ENCODE data around the gene ARHGEF3. TPM values are rescaled to one million over a fixed set of nuclear protein-coding genes. Genes with fewer than 3 reads are reported as not detected.
"Not testable (repeated sequence)": the region's sequence is repeated elsewhere in the genome, so short reads cannot be mapped to it uniquely, and the experiment has no call there.

ARHGEF3 gene
- total and polyA plus RNA-seq, 4 donors: 10.4 to 40.9 (median 21.0) TPM

- DNase-seq (no peak), ATAC-seq (ENCODE audit: insufficient read depth, low FRiP score) (no peak)
- no peaks in the 10 kb centered on the region for H3K27me3 ChIP-seq (ENCODE audit: control insufficient read depth in 3 of 3, insufficient read depth in 3 of 3, low read length in 2 of 3)
- no peak overlapping the region for H3K9ac ChIP-seq (ENCODE audit: insufficient read depth in 1 of 2, low read length in 2 of 2)
- peaks cover 0 to 6% (median 2%) of the 10 kb centered on the region in 4 donors for H3K36me3 ChIP-seq (ENCODE audit: control insufficient read depth in 4 of 4, insufficient read depth in 4 of 4, low read length in 4 of 4)
- no peak overlapping the region for H3K4me3 ChIP-seq
- H3K27ac ChIP-seq (ENCODE audit: low read depth in 1 of 2, low read length in 1 of 2): no peak overlapping the region
- H3K9me3 ChIP-seq (ENCODE audit: control insufficient read depth in 4 of 4, insufficient read depth in 3 of 4, low read length in 3 of 4): no peaks in the 10 kb centered on the region
- no peaks in the 10 kb centered on the region for H3K4me1 ChIP-seq (ENCODE audit: control insufficient read depth in 5 of 5, insufficient read depth in 5 of 5, low read length in 5 of 5)
- TF ChIP-seq CTCF (IDR thresholded peaks at IDR 0.05; ENCODE audit: control extremely low read depth, extremely low read depth): no peak
Observed at GRCh38 chr3:56720849-56721248, 80.9 kb downstream of the ARHGEF3 start.

DNA sequence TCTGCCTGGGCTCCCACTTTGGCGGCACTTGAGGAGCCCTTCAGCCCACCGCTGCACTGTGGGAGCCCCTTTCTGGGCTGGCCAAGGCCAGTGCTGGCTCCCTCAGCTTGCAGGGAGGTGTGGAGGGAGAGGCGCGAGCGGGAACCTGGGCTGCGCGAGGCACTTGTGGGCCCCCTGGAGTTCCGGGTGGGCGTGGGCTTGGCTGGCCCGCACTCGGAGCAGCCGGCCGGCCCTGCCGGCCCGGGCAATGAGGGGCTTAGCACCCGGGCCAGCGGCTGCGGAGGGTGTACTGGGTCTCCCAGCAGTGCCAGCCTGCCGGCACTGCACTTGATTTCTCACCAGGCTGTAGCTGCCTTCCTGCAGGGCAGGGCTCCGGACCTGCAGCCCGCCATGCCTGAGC is 82.9 kb downstream of the ARHGEF3 start:
- H3K9me3 ChIP-seq (ENCODE audit: control insufficient read depth in 4 of 4, insufficient read depth in 3 of 4, low read length in 3 of 4); H3K9ac ChIP-seq (ENCODE audit: insufficient read depth in 1 of 2, low read length in 2 of 2); H3K36me3 ChIP-seq (ENCODE audit: control insufficient read depth in 4 of 4, insufficient read depth in 4 of 4, low read length in 4 of 4); H3K4me1 ChIP-seq (ENCODE audit: control insufficient read depth in 5 of 5, insufficient read depth in 5 of 5, low read length in 5 of 5); ATAC-seq (ENCODE audit: insufficient read depth, low FRiP score); H3K27me3 ChIP-seq (ENCODE audit: control insufficient read depth in 3 of 3, insufficient read depth in 3 of 3, low read length in 2 of 3); H3K4me3 ChIP-seq; H3K27ac ChIP-seq (ENCODE audit: low read depth in 1 of 2, low read length in 1 of 2); DNase-seq: not testable (repeated sequence)
- WGBS, 2 donors: 98 to 100% methylated on average over 17 to 21 of the region's 21 CpGs

- H3K36me3 ChIP-seq (ENCODE audit: control insufficient read depth in 4 of 4, insufficient read depth in 4 of 4, low read length in 4 of 4): no peaks in the 10 kb centered on the region
- H3K9ac ChIP-seq (ENCODE audit: insufficient read depth in 1 of 2, low read length in 2 of 2): no peak overlapping the region
- H3K27ac ChIP-seq (ENCODE audit: low read depth in 1 of 2, low read length in 1 of 2): no peak overlapping the region
- ATAC-seq (ENCODE audit: insufficient read depth, low FRiP score): no peak
- H3K9me3 ChIP-seq (ENCODE audit: control insufficient read depth in 4 of 4, insufficient read depth in 3 of 4, low read length in 3 of 4): no peaks in the 10 kb centered on the region
- DNase-seq: no peak
- no peak for TF ChIP-seq CTCF (IDR thresholded peaks at IDR 0.05; ENCODE audit: control extremely low read depth, extremely low read depth)
- H3K4me1 ChIP-seq (ENCODE audit: control insufficient read depth in 5 of 5, insufficient read depth in 5 of 5, low read length in 5 of 5): no peaks in the 10 kb centered on the region
- H3K27me3 ChIP-seq (ENCODE audit: control insufficient read depth in 3 of 3, insufficient read depth in 3 of 3, low read length in 2 of 3): no peaks in the 10 kb centered on the region
- no peak overlapping the region for H3K4me3 ChIP-seq
- 95 to 97% methylated on average over 2 of the region's 2 CpGs for WGBS, 2 donors
Observed at GRCh38 chr3:56711344-56711743, 90.4 kb downstream of the ARHGEF3 start.

DNA sequence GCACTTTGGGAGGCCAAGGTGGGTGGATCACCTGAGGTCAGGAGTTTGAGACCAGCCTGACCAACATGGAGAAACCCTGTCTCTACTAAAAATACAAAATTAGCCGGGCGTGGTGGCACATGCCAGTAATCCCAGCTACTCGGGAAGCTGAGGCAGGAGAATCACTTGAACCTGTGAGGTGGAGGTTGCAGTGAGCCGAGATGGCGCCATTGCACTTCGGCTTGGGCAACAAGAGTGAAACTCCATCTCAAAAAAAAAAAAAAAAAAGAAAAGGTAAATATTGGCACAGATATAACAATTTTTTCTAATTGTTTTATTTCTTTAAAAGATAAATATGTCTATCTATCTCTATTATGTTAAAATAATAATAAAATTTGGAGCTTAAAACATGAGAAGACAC is 94.3 kb downstream of the ARHGEF3 start:
- H3K36me3 ChIP-seq (ENCODE audit: control insufficient read depth in 4 of 4, insufficient read depth in 4 of 4, low read length in 4 of 4); H3K27me3 ChIP-seq (ENCODE audit: control insufficient read depth in 3 of 3, insufficient read depth in 3 of 3, low read length in 2 of 3); H3K9me3 ChIP-seq (ENCODE audit: control insufficient read depth in 4 of 4, insufficient read depth in 3 of 4, low read length in 3 of 4); H3K4me3 ChIP-seq; ATAC-seq (ENCODE audit: insufficient read depth, low FRiP score); H3K4me1 ChIP-seq (ENCODE audit: control insufficient read depth in 5 of 5, insufficient read depth in 5 of 5, low read length in 5 of 5); DNase-seq; H3K9ac ChIP-seq (ENCODE audit: insufficient read depth in 1 of 2, low read length in 2 of 2); H3K27ac ChIP-seq (ENCODE audit: low read depth in 1 of 2, low read length in 1 of 2): not testable (repeated sequence)
- 91 to 96% methylated on average over 6 of the region's 6 CpGs for WGBS, 2 donors

DNA sequence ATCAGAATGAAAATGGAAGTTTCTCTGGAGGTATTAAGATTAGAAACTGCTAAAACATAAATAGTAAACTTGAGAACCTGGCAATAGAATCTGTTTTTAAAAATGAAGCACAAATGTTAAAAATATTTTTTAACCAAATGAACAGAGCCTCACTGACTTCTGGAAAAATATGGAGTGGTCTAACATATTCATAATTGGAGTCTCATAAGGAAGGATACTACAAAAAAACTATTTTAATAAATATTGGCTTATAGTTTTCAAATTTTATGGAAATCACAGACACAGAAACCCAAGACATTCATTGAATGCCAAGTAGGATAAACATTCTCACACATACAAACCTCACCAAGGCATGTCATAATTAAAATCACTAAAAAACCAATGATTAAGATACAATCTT is 95.1 kb downstream of the ARHGEF3 start:
- DNase-seq (no peak), ATAC-seq (ENCODE audit: insufficient read depth, low FRiP score) (no peak)

More for the DNA sequence above, 95.1 kb downstream of the ARHGEF3 start:
- Histone ChIP-seq H3K27ac (ENCODE audit: low read depth in 1 of 2, low read length in 1 of 2) (no peak overlapping the region), H3K4me3 (no peak overlapping the region), H3K36me3 (ENCODE audit: control insufficient read depth in 4 of 4, insufficient read depth in 4 of 4, low read length in 4 of 4) (no peaks in the 10 kb centered on the region), H3K4me1 (ENCODE audit: control insufficient read depth in 5 of 5, insufficient read depth in 5 of 5, low read length in 5 of 5) (peaks cover 0 to 3% (median 0%) of the 10 kb centered on the region in 5 donors), H3K27me3 (ENCODE audit: control insufficient read depth in 3 of 3, insufficient read depth in 3 of 3, low read length in 2 of 3) (no peaks in the 10 kb centered on the region), H3K9me3 (ENCODE audit: control insufficient read depth in 4 of 4, insufficient read depth in 3 of 4, low read length in 3 of 4) (no peaks in the 10 kb centered on the region), H3K9ac (ENCODE audit: insufficient read depth in 1 of 2, low read length in 2 of 2) (no peak overlapping the region)
- no peak for TF ChIP-seq CTCF (IDR thresholded peaks at IDR 0.05; ENCODE audit: control extremely low read depth, extremely low read depth)

All from lung (tissue), 12 donors.